Karpas-422 (cell line): Measurements from ENCODE around the gene RARA. TPM values are rescaled to one million over a fixed set of nuclear protein-coding genes. Genes with fewer than 3 reads are reported as not detected.
"Not testable (repeated sequence)": the region's sequence is repeated elsewhere in the genome, so short reads cannot be mapped to it uniquely, and the experiment has no call there.

Experiments used
- DNase-seq: peaks from one replicate; pipeline ENCODE4 v3.0.0-alpha.2; 2015
- H2AFZ ChIP-seq: fragments of 200-600 bp; sonication (generic); 2 replicates; pipeline ENCODE4 v1.6.1; 2014; ENCODE audit warnings: antibody characterized with exemption, low read length, mixed read lengths
- H3K27ac ChIP-seq: fragments of 200-600 bp; sonication (generic); 2 replicates; pipeline ENCODE4 v1.5.1; 2014; ENCODE audit warnings: mild to moderate bottlenecking, low read length, moderate library complexity
- H3K27me3 ChIP-seq: fragments of 200-600 bp; sonication (generic); 2 replicates; pipeline ENCODE4 v1.6.1; 2014; ENCODE audit warnings: low read length, mixed read lengths
- H3K36me3 ChIP-seq: fragments of 200-600 bp; sonication (generic); 2 replicates; pipeline ENCODE4 v1.6.1; 2014; ENCODE audit warnings: low read length, mixed read lengths; ENCODE audit not compliant: insufficient read depth
- H3K4me1 ChIP-seq: fragments of 200-600 bp; sonication (generic); 2 replicates; pipeline ENCODE4 v1.6.1; 2014; ENCODE audit warnings: mild to moderate bottlenecking, low read length, mixed read lengths
- H3K4me2 ChIP-seq: fragments of 200-600 bp; sonication (generic); 2 replicates; pipeline ENCODE4 v1.6.1; 2014; ENCODE audit warnings: low read length, low read depth, mild to moderate bottlenecking; ENCODE audit not compliant: poor library complexity, severe bottlenecking
- H3K4me3 ChIP-seq: fragments of 200-600 bp; sonication (generic); 2 replicates; pipeline ENCODE4 v1.5.1; 2014; ENCODE audit warnings: mild to moderate bottlenecking, antibody characterized with exemption, low read length, mixed read lengths
- H3K79me2 ChIP-seq: fragments of 200-600 bp; sonication (generic); 2 replicates; pipeline ENCODE4 v1.6.1; 2014; ENCODE audit warnings: mild to moderate bottlenecking, low read length, mixed read lengths
- H3K9ac ChIP-seq: fragments of 200-600 bp; sonication (generic); 2 replicates; pipeline ENCODE4 v1.6.0; 2014; ENCODE audit warnings: low read length
- H3K9me2 ChIP-seq: fragments of 200-600 bp; sonication (generic), shearing (Covaris generic); replicated peaks from 2 replicates; pipeline ENCODE4 v1.6.0; 2014; ENCODE audit warnings: mild to moderate bottlenecking, low read length, moderate library complexity; ENCODE audit not compliant: insufficient read depth
- H3K9me3 ChIP-seq: fragments of 300-700, 200-600 bp; sonication (generic); 2 replicates; pipeline ENCODE4 v1.6.1; 2014; ENCODE audit warnings: low read length, mixed read lengths
- H4K20me1 ChIP-seq: fragments of 200-600 bp; sonication (generic); 2 replicates; pipeline ENCODE4 v1.6.1; 2014; ENCODE audit warnings: mild to moderate bottlenecking, antibody characterized with exemption, low read length, low read depth; ENCODE audit not compliant: insufficient read depth
- total RNA-seq: library from RNA; depleted of rRNA; stranded (reverse); fragments of >200 nt; shearing (Covaris generic); gene quantifications from 2 replicates; pipeline ENCODE4 v1.2.3, GENCODE V29; 2014; ENCODE audit warnings: low replicate concordance

The RARA gene
- total RNA-seq, 1 experiment from 2014 or later: 21.8 TPM

DNA sequence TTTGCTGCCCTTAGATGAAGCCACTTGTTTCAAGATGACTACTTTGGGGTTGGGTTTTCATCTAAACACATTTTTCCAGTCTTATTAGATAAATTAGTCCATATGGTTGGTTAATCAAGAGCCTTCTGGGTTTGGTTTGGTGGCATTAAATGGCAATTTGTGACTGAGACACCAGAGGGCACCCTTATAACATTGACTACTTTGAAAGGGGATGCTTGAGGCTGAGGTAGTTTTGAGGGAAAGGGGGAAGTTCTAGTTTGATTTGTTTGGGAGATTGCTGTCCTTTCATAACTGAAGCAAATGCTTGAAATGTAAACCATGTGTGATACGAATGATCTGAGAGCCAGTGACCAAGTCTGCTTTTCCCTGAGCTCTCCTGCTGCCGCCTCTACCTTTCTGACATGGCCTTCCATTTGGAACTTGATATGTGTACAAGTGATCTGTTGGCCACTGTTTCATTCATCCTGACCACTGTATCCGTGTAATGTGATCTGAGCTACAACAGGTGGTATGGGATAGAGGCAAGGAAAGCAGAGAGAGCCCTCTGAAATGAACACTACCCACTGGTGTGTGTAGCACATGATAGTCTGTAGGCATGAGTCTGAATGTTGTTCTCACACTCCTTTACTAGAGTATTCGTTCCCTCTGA lies 5.8 kb upstream of the RARA start:
- Histone ChIP-seq H3K36me3 (peaks cover 38% of the 10 kb centered on the region), H3K4me3 (no peak overlapping the region), H2AFZ (no peak overlapping the region), H3K79me2 (no peaks in the 10 kb centered on the region), H3K9me2 (no peaks in the 10 kb centered on the region), H3K9me3 (no peaks in the 10 kb centered on the region), H3K4me1 (peaks cover 10% of the 10 kb centered on the region), H3K27ac (no peak overlapping the region), H4K20me1 (0 out of 2 replicates have a peak, but pooled peaks cover 5% of the 10 kb centered on the region), H3K4me2 (no peak overlapping the region), H3K27me3 (no peaks in the 10 kb centered on the region), H3K9ac (no peak overlapping the region)
- DNase-seq: peak; percentile 81

DNA sequence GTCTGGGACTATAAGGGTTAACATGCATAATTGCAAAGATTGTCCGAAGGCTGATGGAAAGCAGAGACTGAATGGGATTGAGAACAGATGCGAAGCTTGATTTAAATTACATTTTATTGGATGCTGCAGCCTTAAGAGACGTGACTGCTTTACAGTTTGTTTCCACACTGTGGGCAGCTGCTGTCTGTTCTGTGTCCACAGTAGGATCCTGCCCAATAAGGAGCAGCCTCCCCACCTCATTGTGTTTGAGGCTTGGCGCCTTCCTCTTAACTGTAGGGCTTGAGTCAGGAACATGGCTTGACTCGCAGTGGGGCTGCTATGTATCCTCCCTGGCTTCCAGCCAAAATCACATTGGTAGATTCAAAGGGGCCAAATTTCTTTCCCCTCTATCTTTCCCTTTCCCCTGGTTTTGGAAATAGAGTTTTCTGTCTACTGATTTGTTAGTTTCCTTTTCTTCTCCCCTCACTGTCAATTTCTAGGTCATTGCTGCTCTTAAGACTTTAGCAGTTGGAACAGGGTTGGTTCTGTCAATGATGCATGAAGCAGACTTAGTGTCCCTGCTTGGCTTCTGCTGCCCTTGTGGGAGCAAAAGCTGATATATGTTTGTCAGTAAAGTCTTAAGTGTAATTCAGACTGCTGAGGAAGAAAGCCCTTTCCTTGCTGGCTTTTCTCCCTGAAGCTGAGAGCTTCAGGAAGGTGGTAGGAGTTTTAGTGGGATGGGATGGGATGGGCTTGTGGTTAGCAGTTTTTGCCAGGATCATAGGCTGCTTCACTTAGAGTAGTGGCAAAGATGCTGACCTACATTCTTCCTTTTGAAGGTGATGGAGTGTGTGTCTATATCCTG lies 5.0 kb upstream of the RARA start:
- Histone ChIP-seq H2AFZ (no peak overlapping the region), H3K9me2 (no peaks in the 10 kb centered on the region), H3K4me1 (peaks cover 18% of the 10 kb centered on the region), H3K9me3 (no peaks in the 10 kb centered on the region), H4K20me1 (0 out of 2 replicates have a peak, but pooled peaks cover 5% of the 10 kb centered on the region), H3K36me3 (peaks cover 37% of the 10 kb centered on the region), H3K79me2 (no peaks in the 10 kb centered on the region), H3K4me2 (no peak overlapping the region), H3K4me3 (no peak overlapping the region), H3K9ac (no peak overlapping the region), H3K27me3 (no peaks in the 10 kb centered on the region), H3K27ac (no peak overlapping the region)
- no peak for DNase-seq

DNA sequence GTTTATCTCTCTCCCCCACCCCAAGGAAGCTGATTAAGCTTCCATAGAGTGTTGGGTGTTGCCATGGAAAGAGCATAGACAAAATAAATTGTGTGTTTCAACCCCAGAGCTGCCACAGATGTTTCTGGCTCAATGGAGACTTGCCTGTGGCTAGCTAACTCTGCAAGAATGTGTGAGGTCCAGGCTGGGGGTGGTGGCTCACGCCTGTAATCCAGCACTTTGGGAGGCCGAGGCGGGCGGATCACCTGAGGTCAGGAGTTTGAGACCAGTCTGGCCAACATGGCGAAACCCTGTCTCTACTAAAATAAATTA lies 4.5 kb upstream of the RARA start:
- not testable (repeated sequence) for H3K4me3 ChIP-seq, H2AFZ ChIP-seq, H3K27me3 ChIP-seq, H4K20me1 ChIP-seq, H3K9ac ChIP-seq, H3K9me2 ChIP-seq, H3K9me3 ChIP-seq, H3K4me2 ChIP-seq, DNase-seq, H3K27ac ChIP-seq, H3K79me2 ChIP-seq
- Histone ChIP-seq H3K4me1 (peaks cover 23% of the 10 kb centered on the region), H3K36me3 (peaks cover 37% of the 10 kb centered on the region)

DNA sequence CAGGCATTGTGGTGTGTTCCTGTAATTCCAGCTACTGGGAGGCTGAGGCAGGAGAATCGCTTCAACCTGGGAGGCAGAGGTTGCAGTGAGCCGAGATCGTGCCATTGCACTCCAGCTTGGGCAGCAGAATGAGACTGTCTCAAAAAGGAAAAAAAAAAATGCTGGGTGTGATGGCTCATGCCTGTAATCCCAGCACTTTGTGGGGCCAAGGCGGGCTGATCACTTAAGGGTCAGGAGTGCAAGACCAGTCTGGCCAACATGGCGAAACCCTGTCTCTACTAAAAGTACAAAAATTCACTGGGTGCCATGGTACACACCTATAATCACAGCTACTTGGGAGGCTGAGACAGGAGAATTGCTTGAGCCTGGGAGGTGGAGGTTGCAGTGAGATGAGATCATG lies 4.1 kb upstream of the RARA start:
- Histone ChIP-seq H3K36me3 (peaks cover 37% of the 10 kb centered on the region), H3K4me1 (peaks cover 27% of the 10 kb centered on the region)
- not testable (repeated sequence) for DNase-seq, H3K9me3 ChIP-seq, H3K9me2 ChIP-seq, H3K4me2 ChIP-seq, H2AFZ ChIP-seq, H3K9ac ChIP-seq, H3K79me2 ChIP-seq, H3K27me3 ChIP-seq, H3K4me3 ChIP-seq, H3K27ac ChIP-seq, H4K20me1 ChIP-seq

DNA sequence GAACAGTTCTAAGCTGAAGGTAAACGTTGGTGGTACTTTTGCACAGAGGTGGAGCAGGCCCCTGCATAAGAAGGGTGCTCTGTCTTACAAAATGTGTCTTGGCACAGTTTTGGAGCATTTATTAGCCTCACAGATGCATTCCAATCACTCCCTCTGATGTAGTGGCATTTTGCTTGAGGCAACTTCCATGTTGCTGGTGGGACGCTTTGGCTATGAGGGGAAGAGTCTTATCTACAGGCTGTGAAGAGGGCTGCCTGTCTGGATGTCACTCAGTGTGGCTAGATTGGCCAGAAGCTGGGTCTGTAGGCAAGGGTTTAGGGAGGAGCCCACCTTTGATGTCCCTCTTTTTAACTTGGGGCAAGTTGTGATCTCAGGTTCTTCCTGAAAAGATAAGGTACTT lies 2.6 kb upstream of the RARA start:
- Histone ChIP-seq H3K9me2 (no peaks in the 10 kb centered on the region), H3K9ac (no peak overlapping the region), H3K4me1 (peaks cover 42% of the 10 kb centered on the region)

GRCh38 chr17:40307001-40307730 lies 1.8 kb upstream of the RARA start:
- Histone ChIP-seq H3K36me3 (peaks cover 20% of the 10 kb centered on the region; the same call in 1 of the 2 replicates), H3K79me2 (no peaks in the 10 kb centered on the region), H2AFZ (no peak overlapping the region), H3K9me2 (no peaks in the 10 kb centered on the region), H3K4me2 (no peak overlapping the region), H3K27ac (no peak overlapping the region), H3K4me1 (peaks cover 49% of the 10 kb centered on the region), H3K4me3 (no peak overlapping the region), H3K9ac (no peak overlapping the region), H3K27me3 (no peaks in the 10 kb centered on the region), H4K20me1 (0 out of 2 replicates have a peak, but pooled peaks cover 5% of the 10 kb centered on the region), H3K9me3 (no peaks in the 10 kb centered on the region)
- DNase-seq: no peak

More for the DNA sequence above, 2.6 kb upstream of the RARA start:
- Histone ChIP-seq H2AFZ (no peak overlapping the region), H3K36me3 (peaks cover 27% of the 10 kb centered on the region; the same call in 1 of the 2 replicates), H3K27ac (no peak overlapping the region), H3K27me3 (no peaks in the 10 kb centered on the region), H3K9me3 (no peaks in the 10 kb centered on the region), H3K4me2 (no peak overlapping the region), H4K20me1 (0 out of 2 replicates have a peak, but pooled peaks cover 5% of the 10 kb centered on the region), H3K4me3 (no peak overlapping the region), H3K79me2 (no peaks in the 10 kb centered on the region)
- DNase-seq: no peak

DNA sequence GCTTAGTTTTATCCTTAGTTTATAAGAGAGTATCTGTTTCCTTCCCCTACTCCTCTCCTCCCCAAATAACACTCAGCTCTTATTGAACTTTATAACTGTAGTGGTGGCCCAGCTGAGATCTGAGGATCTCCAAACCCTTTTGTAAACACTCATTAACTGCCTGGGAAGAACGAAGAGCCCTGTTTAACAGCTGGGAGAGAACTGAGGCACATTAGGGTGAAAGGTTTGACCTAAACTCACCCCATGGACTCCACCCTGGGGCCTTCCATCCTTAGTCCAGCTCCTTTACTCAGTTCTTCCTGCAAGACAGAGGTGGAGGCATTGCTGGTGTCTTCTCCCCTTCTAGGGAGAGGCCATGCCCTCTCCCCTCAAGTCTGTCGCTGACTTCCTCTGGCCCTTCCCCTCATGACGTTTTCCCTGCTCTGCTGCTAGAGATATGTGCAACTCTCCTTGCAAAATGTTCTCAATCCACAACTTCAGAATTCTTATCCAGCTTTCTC lies 1.2 kb upstream of the RARA start:
- H3K4me2 ChIP-seq: no peak overlapping the region
- no peak for DNase-seq
- H3K4me3 ChIP-seq: no peak overlapping the region
- H4K20me1 ChIP-seq: 0 out of 2 replicates have a peak, but pooled peaks cover 5% of the 10 kb centered on the region
- H3K4me1 ChIP-seq: peaks cover 56% of the 10 kb centered on the region
- no peaks in the 10 kb centered on the region for H3K9me2 ChIP-seq
- H3K9me3 ChIP-seq: no peaks in the 10 kb centered on the region
- H3K36me3 ChIP-seq: peaks cover 13% of the 10 kb centered on the region; the same call in 1 of the 2 replicates
- no peak overlapping the region for H3K27ac ChIP-seq
- H2AFZ ChIP-seq: no peak overlapping the region
- H3K27me3 ChIP-seq: no peaks in the 10 kb centered on the region
- no peak overlapping the region for H3K9ac ChIP-seq
- H3K79me2 ChIP-seq: no peaks in the 10 kb centered on the region
